BJ (cell line): ENCODE results near the gene CD4. TPM values are rescaled to one million over a fixed set of nuclear protein-coding genes. Genes with fewer than 3 reads are reported as not detected.
A peak's percentile ranks its signal among the peaks of the same experiment; 100 is the strongest.

ENCODE experiments used
- CTCF ChIA-PET: fragments of 350-600 bp; formaldehyde crosslinking; extraction: SDS; loops from one replicate; lab custom pipeline; 2021; ENCODE audit warnings: antibody characterized with exemption, inconsistent platforms; lab: Yijun Ruan, JAX
- POLR2A ChIA-PET: fragments of 300-600 bp; sonication (Branson Sonifier 250); formaldehyde crosslinking; extraction: SDS; loops from one replicate; lab custom pipeline; 2021; ENCODE audit warnings: antibody characterized with exemption; lab: Charles Lee
- DNase-seq: peaks from one replicate; pipeline ENCODE4 v3.0.0-alpha.2; 2011; ENCODE audit warnings: low read depth
- H3K27me3 ChIP-seq: 2 replicates; pipeline ENCODE4 v1.6.0; 2011; ENCODE audit warnings: low read length; ENCODE audit not compliant: control insufficient read depth, insufficient read depth
- H3K36me3 ChIP-seq: 2 replicates; pipeline ENCODE4 v1.5.1; 2011; ENCODE audit warnings: low read length; ENCODE audit not compliant: control insufficient read depth, insufficient read depth
- H3K4me3 ChIP-seq: 2 replicates; pipeline ENCODE4 v1.5.1; 2011; ENCODE audit warnings: low read depth, mild to moderate bottlenecking, control low read depth, low read length
- polyA plus RNA-seq: library from polyadenylated mRNA; depleted of rRNA; stranded (reverse); fragments of >200 nt; gene quantifications from 2 replicates; pipeline ENCODE4 v1.2.3, GENCODE V29; 2011
- TF ChIP-seq, protein P1 (sequence below): IDR thresholded peaks from 2 replicates; pipeline ENCODE4 v1.5.1; 2011; ENCODE audit warnings: low read depth, mild to moderate bottlenecking, control low read depth, inconsistent platforms, low read length, moderate library complexity; ENCODE audit not compliant: insufficient read depth

Gene CD4
- polyA plus RNA-seq, 1 experiment = 0.42 TPM

GRCh38 chr12:6778217-6778573, 11.1 kb upstream of the CD4 start:
- no peak for DNase-seq
- peak overlapping the region; percentile 36; the same call in 1 of the 2 replicates for H3K4me3 ChIP-seq
- H3K27me3 ChIP-seq = no peaks in the 10 kb centered on the region
- TF ChIP-seq, protein P1, sequence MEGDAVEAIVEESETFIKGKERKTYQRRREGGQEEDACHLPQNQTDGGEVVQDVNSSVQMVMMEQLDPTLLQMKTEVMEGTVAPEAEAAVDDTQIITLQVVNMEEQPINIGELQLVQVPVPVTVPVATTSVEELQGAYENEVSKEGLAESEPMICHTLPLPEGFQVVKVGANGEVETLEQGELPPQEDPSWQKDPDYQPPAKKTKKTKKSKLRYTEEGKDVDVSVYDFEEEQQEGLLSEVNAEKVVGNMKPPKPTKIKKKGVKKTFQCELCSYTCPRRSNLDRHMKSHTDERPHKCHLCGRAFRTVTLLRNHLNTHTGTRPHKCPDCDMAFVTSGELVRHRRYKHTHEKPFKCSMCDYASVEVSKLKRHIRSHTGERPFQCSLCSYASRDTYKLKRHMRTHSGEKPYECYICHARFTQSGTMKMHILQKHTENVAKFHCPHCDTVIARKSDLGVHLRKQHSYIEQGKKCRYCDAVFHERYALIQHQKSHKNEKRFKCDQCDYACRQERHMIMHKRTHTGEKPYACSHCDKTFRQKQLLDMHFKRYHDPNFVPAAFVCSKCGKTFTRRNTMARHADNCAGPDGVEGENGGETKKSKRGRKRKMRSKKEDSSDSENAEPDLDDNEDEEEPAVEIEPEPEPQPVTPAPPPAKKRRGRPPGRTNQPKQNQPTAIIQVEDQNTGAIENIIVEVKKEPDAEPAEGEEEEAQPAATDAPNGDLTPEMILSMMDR = no peak
- ChIA-PET POLR2A (interaction anchor here (1.1 kb wide), 2 partner anchors 12 to 13 kb away, joined by 3 to 4 read pairs; no protein-coding TSS in a partner anchor), CTCF (interaction anchor here (0.6 to 17.2 kb wide), 22 partner anchors 11 to 164 kb away, joined by 3 to 222 read pairs (median 4); partner anchors contain the start of genes CD4, MLF2, PTMS and ZNF384)
- peaks cover 4% of the 10 kb centered on the region; the same call in 1 of the 2 replicates for H3K36me3 ChIP-seq

DNA sequence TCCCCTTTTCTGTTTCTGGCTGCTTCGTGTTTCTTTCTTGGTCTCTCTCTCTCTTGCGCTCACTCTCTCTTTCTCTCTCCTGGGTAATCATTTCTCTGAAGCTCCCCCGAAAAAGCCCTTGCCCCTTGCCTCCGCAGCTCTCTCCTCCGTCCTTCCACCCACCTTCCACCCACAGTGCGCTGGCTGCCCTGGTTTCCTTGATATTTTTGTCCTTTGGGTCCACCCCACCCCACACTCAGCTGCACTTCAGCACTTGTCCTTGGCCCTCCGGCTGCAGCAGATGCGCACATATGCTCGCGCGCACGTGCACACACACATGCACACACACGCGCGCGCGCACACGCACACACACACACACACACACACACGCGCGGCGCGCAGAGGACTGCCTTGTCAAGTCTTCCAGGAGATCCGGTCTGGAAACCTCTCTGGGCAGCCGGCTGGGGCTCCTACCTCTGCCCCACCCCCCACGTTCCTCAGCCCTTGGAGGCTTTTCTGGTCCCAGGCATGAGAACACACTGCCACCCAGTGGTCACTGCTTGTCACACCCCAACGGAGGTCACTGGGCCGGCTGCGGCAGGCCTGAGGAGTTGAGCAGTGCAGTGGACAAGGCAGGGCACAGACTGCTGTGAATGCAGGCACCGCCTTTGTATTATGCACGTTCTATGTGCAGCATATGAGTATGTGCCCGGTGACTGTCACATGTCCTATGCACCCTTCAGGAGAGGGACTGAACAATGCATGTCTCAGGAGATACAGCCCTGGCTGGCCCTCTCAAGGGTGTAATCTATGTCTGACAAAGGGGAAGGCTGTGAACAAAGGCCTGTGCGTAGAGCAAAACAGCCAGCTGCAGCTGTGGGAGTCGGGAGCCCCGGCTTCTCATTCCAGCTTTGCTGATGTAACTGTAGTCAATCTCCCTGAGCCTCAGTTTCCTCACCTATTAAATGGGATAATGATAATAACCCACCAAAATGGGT, 10.5 kb upstream of the CD4 start:
- ChIA-PET CTCF (interaction anchor here (0.6 to 17.2 kb wide), 25 partner anchors 11 to 165 kb away, joined by 3 to 222 read pairs (median 4); partner anchors contain the start of genes CD4, GPR162, MLF2 and PTMS), POLR2A (interaction anchor here (1.1 kb wide), 1 partner anchor 12 kb away, joined by 4 read pairs; no protein-coding TSS in a partner anchor)
- Histone ChIP-seq H3K4me3 (peak overlapping the region; percentile 36), H3K36me3 (peaks cover 4% of the 10 kb centered on the region; the same call in 1 of the 2 replicates), H3K27me3 (no peaks in the 10 kb centered on the region)
- DNase-seq = peak; percentile 53
- TF ChIP-seq, protein P1 = peak; percentile 95

DNA sequence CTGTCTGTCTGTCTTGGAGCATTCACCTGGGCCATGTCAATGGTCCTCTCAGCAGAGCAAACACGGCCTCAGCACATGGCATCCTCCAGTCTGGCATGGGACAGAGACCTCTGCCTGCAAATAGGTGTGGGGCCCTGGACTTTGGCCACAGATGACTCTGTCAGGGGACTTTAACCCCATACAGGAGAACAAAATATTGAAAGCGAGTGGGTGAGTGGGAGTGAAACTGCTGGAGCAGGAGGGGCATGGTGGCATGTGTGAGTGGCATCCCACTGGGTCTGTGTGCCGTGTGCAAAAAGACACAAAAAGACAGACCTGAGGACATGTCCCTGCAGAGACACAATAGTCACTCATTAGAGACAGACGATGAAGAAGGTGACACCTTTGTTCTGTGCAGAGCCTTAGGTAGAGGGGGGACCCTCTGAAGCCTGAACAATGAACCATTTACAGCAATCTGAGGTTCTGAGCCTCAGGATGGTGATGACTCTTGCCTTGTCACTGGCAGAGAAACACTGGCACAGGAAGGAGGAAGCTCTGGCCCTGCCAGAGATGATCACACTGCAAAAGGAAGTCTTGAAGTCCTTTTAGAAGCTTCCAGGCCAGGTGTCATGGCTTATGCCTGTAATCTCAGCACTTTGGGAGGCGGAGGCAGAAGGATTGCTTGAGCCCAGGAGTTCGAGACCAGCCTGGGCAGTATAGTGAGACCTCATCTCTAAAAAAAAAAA, 9.5 kb upstream of the CD4 start:
- H3K27me3 ChIP-seq = no peaks in the 10 kb centered on the region
- H3K4me3 ChIP-seq = no peak overlapping the region
- ChIA-PET CTCF (interaction anchor here (1.1 to 17.2 kb wide), 7 partner anchors 12 to 124 kb away, joined by 3 to 222 read pairs (median 11); partner anchors contain the start of genes GPR162, MLF2 and PTMS), POLR2A (no interaction called here)
- no peak for DNase-seq
- TF ChIP-seq, protein P1 = no peak
- H3K36me3 ChIP-seq = peaks cover 1% of the 10 kb centered on the region; the same call in 1 of the 2 replicates

- POLR2A ChIA-PET = no interaction called here
- no peak overlapping the region for H3K4me3 ChIP-seq
- no peaks in the 10 kb centered on the region for H3K27me3 ChIP-seq
- no peak for DNase-seq
- H3K36me3 ChIP-seq = no peaks in the 10 kb centered on the region; the same call in 1 of the 2 replicates
- CTCF ChIA-PET = interaction anchor here (1.3 to 17.2 kb wide), 4 partner anchors 9 to 43 kb away, joined by 5 to 222 read pairs (median 43); partner anchors contain the start of genes GPR162, MLF2 and PTMS
- TF ChIP-seq, protein P1 = no peak
Measured at GRCh38 chr12:6780573-6780972, 8.8 kb upstream of the CD4 start.
